ENCODE results near the gene MRPS21. TPM values are rescaled to one million over a fixed set of nuclear protein-coding genes. Genes with fewer than 3 reads are reported as not detected.
"Not testable (repeated sequence)": the region's sequence is repeated elsewhere in the genome, so short reads cannot be mapped to it uniquely, and the experiment has no call there.

Gene MRPS21
- total RNA-seq, 2 donors from 2014 or later = 30.1 to 39.5 TPM

DNA sequence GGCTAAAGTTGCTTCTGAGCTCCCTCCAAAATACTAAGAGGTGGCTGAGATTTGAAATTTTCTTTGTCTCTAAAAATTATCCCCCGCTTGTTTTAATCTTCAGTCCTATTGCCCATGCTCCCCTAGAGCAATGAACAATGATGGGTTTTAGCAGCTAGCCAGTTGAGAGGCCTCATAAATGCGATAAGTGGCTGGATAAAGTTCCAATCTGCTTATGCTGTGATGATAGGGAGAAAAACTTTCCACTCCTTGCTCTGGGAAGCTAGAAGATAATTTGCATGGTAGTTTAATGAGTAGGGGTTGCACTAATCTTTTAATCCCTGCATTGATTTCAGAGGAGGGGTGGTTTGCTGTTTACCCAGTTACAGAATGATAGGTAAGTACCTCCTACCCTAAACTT is 18.1 kb downstream of the MRPS21 start:
- H3K4me1 ChIP-seq (ENCODE audit: control insufficient read depth in 1 of 2, low read depth in 2 of 2) = no peaks in the 10 kb centered on the region
- no peak overlapping the region for H3K4me3 ChIP-seq
- DNase-seq (ENCODE audit: low spot score) = no peak
- ATAC-seq (ENCODE audit: insufficient number of reproducible peaks, low FRiP score, low read depth) = no peak
- H3K36me3 ChIP-seq = peaks cover 10% of the 10 kb centered on the region
- H3K27me3 ChIP-seq (replicated peaks; ENCODE audit: insufficient read depth) = no peaks in the 10 kb centered on the region
- no peak overlapping the region for H3K27ac ChIP-seq
- H3K9me3 ChIP-seq = no peaks in the 10 kb centered on the region
- TF ChIP-seq CTCF (IDR thresholded peaks at IDR 0.05) = no peak

DNA sequence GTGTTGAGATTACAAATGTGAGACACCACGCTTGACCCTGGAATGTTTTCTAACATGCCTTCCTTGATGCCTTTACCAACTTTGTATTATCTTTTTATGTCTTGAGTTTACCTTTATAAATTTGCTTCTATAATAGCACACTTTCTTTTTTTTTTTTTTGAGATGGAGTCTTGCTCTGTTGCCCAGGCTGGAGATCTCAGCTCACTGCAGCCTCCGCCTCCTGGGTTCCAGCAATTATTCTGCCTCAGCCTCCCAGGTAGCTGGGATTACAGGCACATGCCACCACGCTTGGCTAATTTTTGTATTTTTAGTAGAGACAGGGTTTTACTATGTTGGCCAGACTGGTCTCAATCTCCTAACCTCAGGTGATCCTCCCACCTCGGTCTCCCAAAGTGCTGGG is 21.0 kb downstream of the MRPS21 start:
- H3K27me3 ChIP-seq (replicated peaks; ENCODE audit: insufficient read depth); H3K4me1 ChIP-seq (ENCODE audit: control insufficient read depth in 1 of 2, low read depth in 2 of 2); ATAC-seq (ENCODE audit: insufficient number of reproducible peaks, low FRiP score, low read depth); H3K27ac ChIP-seq; H3K36me3 ChIP-seq; H3K9me3 ChIP-seq; DNase-seq (ENCODE audit: low spot score); H3K4me3 ChIP-seq: not testable (repeated sequence)

DNA sequence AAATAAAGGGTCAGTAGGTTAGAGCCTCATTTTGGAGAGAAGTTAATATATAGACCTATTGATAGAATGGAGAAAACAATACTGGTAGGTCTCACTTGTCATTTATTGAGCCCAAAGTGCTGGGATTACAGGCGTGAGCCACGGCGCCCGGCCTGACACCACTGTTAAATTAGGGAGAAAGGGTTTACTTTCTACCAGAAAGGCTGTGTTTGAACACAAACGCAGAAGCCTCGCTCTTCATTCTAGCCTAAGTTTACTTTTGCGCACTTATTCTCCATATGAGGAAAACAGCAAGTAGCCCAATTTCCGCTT is 27.0 kb downstream of the MRPS21 start:
- ATAC-seq (ENCODE audit: insufficient number of reproducible peaks, low FRiP score, low read depth) (no peak), DNase-seq (ENCODE audit: low spot score) (no peak)
- no peak for TF ChIP-seq CTCF (IDR thresholded peaks at IDR 0.05)
- H3K27me3 ChIP-seq (replicated peaks; ENCODE audit: insufficient read depth) = no peaks in the 10 kb centered on the region
- H3K27ac ChIP-seq = peak overlapping the region; percentile 78 to 90
- H3K4me3 ChIP-seq = peak overlapping the region; percentile 77
- peaks cover 9% of the 10 kb centered on the region for H3K36me3 ChIP-seq
- peaks cover 8 to 11% of the 10 kb centered on the region in 2 donors for H3K4me1 ChIP-seq (ENCODE audit: control insufficient read depth in 1 of 2, low read depth in 2 of 2)
- no peaks in the 10 kb centered on the region for H3K9me3 ChIP-seq

DNA sequence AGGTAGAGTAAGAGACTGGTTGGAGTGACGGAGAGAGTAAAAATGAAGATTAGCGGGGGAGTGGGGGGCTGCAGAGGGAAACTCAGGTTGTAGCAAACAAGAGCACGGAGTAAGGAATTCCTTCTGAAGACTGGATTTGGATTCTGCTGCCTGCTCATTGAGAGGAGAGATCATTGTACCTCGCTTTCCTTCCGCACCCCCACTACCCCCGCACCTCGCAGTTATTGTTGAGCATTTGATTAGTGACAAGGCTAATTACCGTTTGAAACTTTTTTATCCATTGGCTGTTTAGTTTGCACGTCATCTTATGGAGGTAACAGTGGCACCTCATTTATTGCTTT is 28.1 kb downstream of the MRPS21 start:
- no peak for DNase-seq (ENCODE audit: low spot score)
- TF ChIP-seq CTCF (IDR thresholded peaks at IDR 0.05) = no peak
- peak overlapping the region; percentile 78 to 90 for H3K27ac ChIP-seq
- peaks cover 8 to 11% of the 10 kb centered on the region in 2 donors for H3K4me1 ChIP-seq (ENCODE audit: control insufficient read depth in 1 of 2, low read depth in 2 of 2)
- H3K9me3 ChIP-seq = no peaks in the 10 kb centered on the region
- peak overlapping the region; percentile 77 for H3K4me3 ChIP-seq
- H3K27me3 ChIP-seq (replicated peaks; ENCODE audit: insufficient read depth) = no peaks in the 10 kb centered on the region
- ATAC-seq (ENCODE audit: insufficient number of reproducible peaks, low FRiP score, low read depth) = no peak
- peaks cover 18% of the 10 kb centered on the region for H3K36me3 ChIP-seq

GRCh38 chr1:150322310-150322709 is 28.6 kb downstream of the MRPS21 start:
- ATAC-seq (ENCODE audit: insufficient number of reproducible peaks, low FRiP score, low read depth) = no peak
- Histone ChIP-seq H3K9me3 (no peaks in the 10 kb centered on the region), H3K36me3 (peaks cover 21% of the 10 kb centered on the region), H3K27me3 (replicated peaks; ENCODE audit: insufficient read depth) (no peaks in the 10 kb centered on the region), H3K27ac (peak overlapping the region in 1 of 2 donors; percentile 78), H3K4me3 (peak overlapping the region; percentile 77), H3K4me1 (ENCODE audit: control insufficient read depth in 1 of 2, low read depth in 2 of 2) (peaks cover 8 to 11% of the 10 kb centered on the region in 2 donors)
- no peak for DNase-seq (ENCODE audit: low spot score)
- TF ChIP-seq CTCF (IDR thresholded peaks at IDR 0.05) = no peak

- Histone ChIP-seq H3K36me3 (peaks cover 73% of the 10 kb centered on the region), H3K27me3 (replicated peaks; ENCODE audit: insufficient read depth) (no peaks in the 10 kb centered on the region), H3K9me3 (no peaks in the 10 kb centered on the region), H3K4me1 (ENCODE audit: control insufficient read depth in 1 of 2, low read depth in 2 of 2) (no peaks in the 10 kb centered on the region), H3K4me3 (no peak overlapping the region), H3K27ac (no peak overlapping the region)
- TF ChIP-seq CTCF (IDR thresholded peaks at IDR 0.05) = no peak
- no peak for ATAC-seq (ENCODE audit: insufficient number of reproducible peaks, low FRiP score, low read depth)
- DNase-seq (ENCODE audit: low spot score) = no peak
Observed at GRCh38 chr1:150332651-150333290, 39.1 kb downstream of the MRPS21 start.

Measured in thoracic aorta (tissue), 2 donors.